Raji (cell line): ENCODE results near the gene OXCT1.
A peak's percentile ranks its signal among the peaks of the same experiment; 100 is the strongest.

ENCODE experiments used
- POLR2A ChIP-seq: IDR thresholded peaks from 2 replicates; pipeline ENCODE4 v1.6.1; 2011; ENCODE audit warnings: low read depth, low read length, control low read depth; ENCODE audit not compliant: insufficient read depth

Gene OXCT1

DNA sequence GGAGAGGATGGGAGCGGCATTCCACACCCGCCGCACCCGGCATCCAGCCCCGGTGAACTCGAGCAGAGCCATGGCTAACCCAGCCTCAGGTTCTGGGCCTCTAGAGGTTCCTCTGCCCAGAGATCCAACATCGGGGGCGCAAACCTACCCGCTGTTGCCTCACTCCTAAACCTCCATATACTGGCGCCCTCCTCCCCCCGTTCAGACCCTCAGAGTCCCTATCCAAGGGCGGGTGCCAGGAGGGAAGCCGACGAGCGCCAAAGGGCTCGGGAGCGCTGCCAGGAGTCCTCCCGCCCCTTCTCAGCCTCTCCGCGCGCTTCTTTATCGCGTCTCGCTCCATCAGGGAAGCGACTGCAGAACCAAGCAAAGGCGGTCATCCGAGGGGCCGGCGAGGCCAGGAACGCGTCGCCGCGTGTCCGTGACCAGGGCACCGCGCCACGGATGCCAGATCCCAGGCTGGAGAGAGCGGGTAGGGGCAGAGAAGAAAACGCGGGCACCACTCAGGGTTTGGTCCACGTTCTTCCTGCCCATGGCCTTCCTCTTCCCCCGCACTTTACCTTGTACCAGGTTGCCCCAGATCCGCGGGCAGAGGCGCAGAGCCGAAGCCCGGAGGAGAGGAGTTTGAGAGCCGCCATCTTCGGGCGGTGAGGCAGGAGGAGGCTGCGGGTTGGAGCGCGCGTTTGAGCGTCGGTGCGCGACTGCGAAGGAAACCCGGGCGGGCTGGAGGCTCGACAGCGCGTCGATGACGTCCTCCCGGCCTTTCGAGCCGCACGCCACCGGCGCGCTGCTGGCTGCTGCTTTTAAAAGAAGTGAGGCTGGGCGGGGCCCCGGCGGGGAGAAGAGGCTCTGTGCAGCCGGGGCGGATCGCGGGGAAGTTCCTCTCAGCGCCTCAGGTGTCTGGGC is at the start of gene OXCT1:
Gene OXCT1 (minus strand): TSS at position 702 of the 903 bp plus-strand sequence. CDS start 67 bp downstream, at position 635.
- TF ChIP-seq POLR2A: peak; percentile 92

DNA sequence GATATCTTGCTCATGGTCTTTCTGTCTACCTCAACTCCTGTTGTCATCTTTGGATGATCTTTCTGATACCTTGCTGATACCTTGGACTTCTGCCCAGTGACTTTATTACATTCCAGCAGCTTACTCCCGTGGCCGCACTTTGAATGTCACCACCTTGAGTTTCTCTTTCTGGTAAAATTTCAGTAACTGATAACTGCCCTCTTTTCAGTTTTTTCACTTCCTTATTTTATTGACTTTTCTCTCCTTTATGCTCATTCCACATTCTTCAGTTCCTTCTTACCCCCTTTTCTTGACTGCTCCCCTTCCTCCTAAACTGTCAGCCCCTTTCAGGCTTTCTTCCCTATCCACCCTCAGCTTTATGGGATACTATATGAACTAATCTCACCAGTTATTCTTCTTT is 47.9 kb upstream of the OXCT1 start:
- TF ChIP-seq POLR2A: no peak

GRCh38 chr5:41908374-41909079 is 38.3 kb upstream of the OXCT1 start:
- TF ChIP-seq POLR2A: no peak

- TF ChIP-seq POLR2A: no peak
Observed at GRCh38 chr5:41906151-41906550, 35.9 kb upstream of the OXCT1 start.

- TF ChIP-seq POLR2A: peak; percentile 82
Observed at GRCh38 chr5:41903892-41904799, 33.9 kb upstream of the OXCT1 start, which contains the start of gene RIMOC1. Gene RIMOC1 (plus strand): TSS chr5:41904344. CDS start chr5:41904368, 24 bp downstream.

- no peak for TF ChIP-seq POLR2A
Observed at GRCh38 chr5:41903382-41903891, 33.2 kb upstream of the OXCT1 start.

GRCh38 chr5:41896230-41896629 is 26.0 kb upstream of the OXCT1 start:
- no peak for TF ChIP-seq POLR2A

- TF ChIP-seq POLR2A: no peak
Observed at GRCh38 chr5:41893074-41893851, 23.0 kb upstream of the OXCT1 start.

DNA sequence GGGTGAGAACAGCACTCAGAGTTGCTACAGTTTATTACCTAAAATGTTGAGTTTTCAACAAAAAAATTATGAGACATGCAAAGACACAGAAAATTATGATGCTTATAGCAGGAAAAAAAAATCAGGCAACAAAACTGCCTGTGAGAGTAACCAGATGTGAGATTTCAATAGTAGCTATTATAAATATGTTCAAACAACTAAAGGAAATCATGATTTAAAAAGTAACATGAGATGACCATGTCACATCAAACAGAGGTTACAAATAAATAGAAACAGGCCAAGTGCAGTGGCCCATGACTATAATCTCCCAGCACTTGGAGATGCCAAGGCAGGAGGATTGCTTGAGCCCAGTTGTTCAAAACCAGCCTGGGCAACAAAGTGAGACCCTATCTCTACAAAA is 21.8 kb upstream of the OXCT1 start:
- TF ChIP-seq POLR2A: no peak

- no peak for TF ChIP-seq POLR2A
Observed at GRCh38 chr5:41891066-41891707, 21.0 kb upstream of the OXCT1 start.

DNA sequence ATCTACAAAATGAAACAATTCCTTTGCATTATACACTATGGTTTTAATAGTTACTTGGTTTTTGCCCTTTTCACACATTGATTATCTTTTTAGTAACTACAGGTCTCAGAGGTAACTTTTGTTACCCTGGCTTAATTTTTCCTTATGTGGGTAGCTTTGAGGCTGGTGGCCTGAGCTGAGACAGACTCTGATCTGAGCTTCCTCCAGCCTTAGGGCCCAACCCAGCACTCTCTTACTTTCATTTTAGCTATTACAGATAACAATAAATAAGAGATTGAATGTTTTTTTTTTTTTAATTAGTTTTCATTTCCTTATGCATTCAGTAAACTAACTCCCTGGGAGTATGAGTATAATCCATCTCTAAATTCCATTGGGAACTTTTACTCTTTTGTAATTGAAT is 15.1 kb upstream of the OXCT1 start:
- TF ChIP-seq POLR2A: no peak

GRCh38 chr5:41883936-41884335 is 13.7 kb upstream of the OXCT1 start:
- TF ChIP-seq POLR2A: no peak

DNA sequence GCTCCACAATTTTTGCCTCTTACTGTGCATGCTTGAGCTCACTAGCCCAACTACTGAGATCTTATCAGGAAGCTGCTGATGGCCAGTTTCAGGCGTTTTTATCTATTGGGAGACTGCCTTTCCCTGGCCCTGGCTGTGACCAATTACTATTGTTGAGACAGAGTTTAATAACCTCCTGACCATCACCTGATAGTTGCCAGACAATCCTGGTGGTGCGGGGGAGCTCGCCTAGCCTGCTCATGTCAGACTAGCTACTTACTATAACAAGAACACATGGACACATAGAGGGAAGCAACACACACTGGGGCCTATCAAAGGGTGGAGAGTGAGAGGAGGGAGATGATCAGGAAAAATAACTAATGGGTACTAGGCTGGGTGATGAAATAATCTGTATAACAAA is 13.0 kb upstream of the OXCT1 start:
- no peak for TF ChIP-seq POLR2A

- no peak for TF ChIP-seq POLR2A
Observed at GRCh38 chr5:41882765-41883164, 12.5 kb upstream of the OXCT1 start.
